Activated CD8-positive, alpha-beta T cell treated with anti-CD3 and anti-CD28 coated beads for 36 hours (primary cell): ENCODE results near the gene TOP2A. TPM values are rescaled to one million over a fixed set of nuclear protein-coding genes. Genes with fewer than 3 reads are reported as not detected.

ENCODE experiments used
- ATAC-seq: fragments of 200-7000 bp; cut with Tn5 transposase; one replicate; pipeline ENCODE4 v1.10.0; 2021; ENCODE audit warnings: mild to moderate bottlenecking, moderate library complexity
- CTCF ChIA-PET: fragments of 350-600 bp; sonication (Branson Sonifier 250); formaldehyde crosslinking; loops from one replicate; lab custom pipeline; 2021; ENCODE audit warnings: antibody characterized with exemption; lab: Charles Lee
- POLR2A ChIA-PET: fragments of 350-600 bp; sonication (Branson Sonifier 250); formaldehyde crosslinking; loops from one replicate; lab custom pipeline; 2021; ENCODE audit warnings: antibody characterized with exemption; lab: Charles Lee
- DNase-seq: peaks from one replicate; pipeline ENCODE4 v3.0.0-alpha.2; 2020
- H3K27ac Mint-ChIP-seq: one replicate; pipeline ENCODE4 v1.8.0; 2021; ENCODE audit warnings: mild to moderate bottlenecking, mixed read lengths
- H3K27me3 Mint-ChIP-seq: one replicate; pipeline ENCODE4 v1.8.0; 2021; ENCODE audit warnings: mixed read lengths
- H3K36me3 Mint-ChIP-seq: one replicate; pipeline ENCODE4 v1.8.0; 2021; ENCODE audit warnings: low read depth, mixed read lengths
- H3K4me1 Mint-ChIP-seq: one replicate; pipeline ENCODE4 v1.8.0; 2021; ENCODE audit warnings: low read depth, mixed read lengths
- H3K4me3 Mint-ChIP-seq: one replicate; pipeline ENCODE4 v1.8.0; 2021; ENCODE audit warnings: mild to moderate bottlenecking, moderate library complexity, mixed read lengths
- H3K9me3 Mint-ChIP-seq: one replicate; pipeline ENCODE4 v1.8.0; 2021; ENCODE audit warnings: mixed read lengths
- CTCF ChIP-seq: fragments of 200-600 bp; IDR thresholded peaks from one replicate; pipeline ENCODE4 v1.8.0; 2022; ENCODE audit warnings: antibody characterized with exemption, mild to moderate bottlenecking
- intact Hi-C: fragments of 100-400 bp; cut with micrococcal nuclease; formaldehyde crosslinking; loops from one replicate; pipeline ENCODE4 v1.10.0; 2022
- total RNA-seq, 2 experiments: library from RNA; stranded (reverse); gene quantifications; one replicate each; pipeline ENCODE4 v1.2.3, GENCODE V29; 2021

Gene TOP2A
- total RNA-seq, 2 experiments from 2014 or later: 273 to 280 TPM

- ChIA-PET CTCF (interaction anchor here (1.1 to 26.3 kb wide), 4 partner anchors 10 to 146 kb away, joined by 3 to 780 read pairs (median 4); partner anchors contain the start of genes CDC6 and RARA), POLR2A (interaction anchor here (0.9 to 1.6 kb wide), 3 partner anchors 41 to 212 kb away, joined by 3 to 4 read pairs (median 4); no protein-coding TSS in a partner anchor)
- H3K4me1 Mint-ChIP-seq: peaks cover 71% of the 10 kb centered on the region
Measured at GRCh38 chr17:40348136-40348504, 69.6 kb downstream of the TOP2A start.

GRCh38 chr17:40347319-40348135 lies 70.2 kb downstream of the TOP2A start:
- ATAC-seq: no peak
- ChIA-PET POLR2A (interaction anchor here (0.6 to 1.6 kb wide), 7 partner anchors 17 to 213 kb away, joined by 3 to 4 read pairs (median 3); partner anchors contain the start of genes GJD3 and TOP2A), CTCF (interaction anchor here (1.4 to 26.3 kb wide), 3 partner anchors 11 to 145 kb away, joined by 3 to 780 read pairs (median 6); partner anchors contain the start of genes CDC6 and RARA)
- Mint-ChIP-seq H3K27me3 (no peaks in the 10 kb centered on the region), H3K9me3 (no peaks in the 10 kb centered on the region), H3K4me3 (no peak overlapping the region), H3K4me1 (peaks cover 71% of the 10 kb centered on the region), H3K36me3 (peaks cover 28% of the 10 kb centered on the region), H3K27ac (peak overlapping the region; percentile 61)
- no peak for TF ChIP-seq CTCF
- intact Hi-C loops: no loop called here
- DNase-seq: no peak

More at GRCh38 chr17:40348136-40348504, 69.6 kb downstream of the TOP2A start:
- ATAC-seq (no peak), DNase-seq (no peak)
- H3K27me3 Mint-ChIP-seq: no peaks in the 10 kb centered on the region
- peaks cover 27% of the 10 kb centered on the region for H3K36me3 Mint-ChIP-seq
- no peak overlapping the region for H3K4me3 Mint-ChIP-seq
- TF ChIP-seq CTCF: no peak
- intact Hi-C loops: no loop called here
- peak overlapping the region; percentile 61 for H3K27ac Mint-ChIP-seq
- H3K9me3 Mint-ChIP-seq: no peaks in the 10 kb centered on the region

- no peaks in the 10 kb centered on the region for H3K27me3 Mint-ChIP-seq
- peaks cover 23% of the 10 kb centered on the region for H3K36me3 Mint-ChIP-seq
- intact Hi-C loops: no loop called here
- POLR2A ChIA-PET: interaction anchor here (0.7 to 2.3 kb wide), 7 partner anchors 18 to 214 kb away, joined by 3 to 8 read pairs (median 4); partner anchors contain the start of genes GJD3 and TOP2A
- no peak for TF ChIP-seq CTCF
- no peaks in the 10 kb centered on the region for H3K9me3 Mint-ChIP-seq
- CTCF ChIA-PET: interaction anchor here (1.4 to 26.3 kb wide), 3 partner anchors 8 to 145 kb away, joined by 3 to 780 read pairs (median 43); partner anchors contain the start of genes CDC6 and RARA
- H3K4me1 Mint-ChIP-seq: peaks cover 67% of the 10 kb centered on the region
- no peak overlapping the region for H3K4me3 Mint-ChIP-seq
- peak overlapping the region; percentile 6 for H3K27ac Mint-ChIP-seq
- DNase-seq (no peak), ATAC-seq (no peak)
Measured at GRCh38 chr17:40346765-40347158, 70.9 kb downstream of the TOP2A start.

- ChIA-PET POLR2A (interaction anchor here (0.7 to 2.3 kb wide), 12 partner anchors 9 to 71 kb away, joined by 3 to 8 read pairs (median 4); partner anchors contain the start of gene TOP2A), CTCF (interaction anchor here (1.1 to 26.3 kb wide), 5 partner anchors 9 to 155 kb away, joined by 5 to 780 read pairs (median 8); partner anchors contain the start of genes CDC6 and RARA)
- DNase-seq: no peak
- TF ChIP-seq CTCF: no peak
- intact Hi-C loops: no loop called here
- no peaks in the 10 kb centered on the region for H3K9me3 Mint-ChIP-seq
- H3K4me1 Mint-ChIP-seq: peaks cover 68% of the 10 kb centered on the region
- no peak overlapping the region for H3K4me3 Mint-ChIP-seq
- no peaks in the 10 kb centered on the region for H3K27me3 Mint-ChIP-seq
- no peak for ATAC-seq
- H3K27ac Mint-ChIP-seq: peak overlapping the region; percentile 18
- H3K36me3 Mint-ChIP-seq: peaks cover 21% of the 10 kb centered on the region
Measured at GRCh38 chr17:40345994-40346764, 71.5 kb downstream of the TOP2A start.
